GM18951 (cell line): ENCODE measurements around the gene PAK3.

Source experiments
- POLR2A ChIP-seq: IDR thresholded peaks from 4 replicates; pipeline ENCODE4 v1.6.1; 2011; ENCODE audit warnings: mild to moderate bottlenecking; ENCODE audit not compliant: insufficient read length, insufficient read depth; ENCODE audit errors: extremely low read depth
- in situ Hi-C: fragments of 300-500 bp; cut with MboI; formaldehyde crosslinking; loops from one replicate; pipeline ENCODE4 v1.12.0; 2022; ENCODE audit warnings: low sequenced_read_pairs, mixed read lengths, inconsistent platforms; ENCODE audit not compliant: unreplicated experiment

The PAK3 gene

GRCh38 chrX:111095974-111096895 lies at the start of gene PAK3:
Gene PAK3 (plus strand): TSS chrX:111096191. CDS start chrX:111123104, 26,913 bp downstream.
- in situ Hi-C loops: no loop called here
- no peak for TF ChIP-seq POLR2A

GRCh38 chrX:111047575-111047974 lies 48.4 kb upstream of the PAK3 start:
- no peak for TF ChIP-seq POLR2A
- in situ Hi-C loops: no loop called here

GRCh38 chrX:111052478-111052877 lies 43.5 kb upstream of the PAK3 start:
- in situ Hi-C loops: no loop called here

DNA sequence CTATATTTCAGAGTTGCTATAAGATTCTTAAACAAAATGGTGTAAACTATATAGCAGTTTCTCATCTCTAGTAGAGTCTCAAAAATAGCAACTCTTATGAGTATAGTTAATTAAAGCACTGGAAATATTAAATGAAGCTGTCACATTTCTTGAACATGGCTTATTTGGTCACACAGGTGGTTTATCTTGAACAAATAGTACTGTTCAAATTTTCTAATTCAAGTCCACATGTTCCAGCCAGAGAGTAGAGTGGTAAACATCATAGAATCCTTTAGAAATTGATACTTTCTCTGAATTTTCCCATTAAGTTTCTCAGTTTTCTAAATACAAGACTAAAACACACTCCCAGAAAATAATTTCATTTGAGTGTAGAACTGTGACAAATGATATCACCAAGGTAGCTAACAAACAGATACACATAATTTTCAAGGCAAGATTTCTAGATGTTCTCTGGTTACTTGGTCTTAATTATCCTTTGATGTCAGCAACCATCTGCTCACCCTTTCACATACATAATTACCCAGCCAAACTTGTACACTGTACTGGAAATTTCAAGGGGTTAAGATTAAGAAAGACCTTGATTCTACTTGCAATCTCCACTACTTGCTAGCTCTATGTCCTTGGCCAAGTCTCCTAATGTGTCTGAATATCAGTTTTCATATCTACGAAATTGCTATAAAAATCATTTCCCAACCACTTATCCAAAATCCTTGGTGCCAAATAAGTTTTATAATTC lies 24.3 kb upstream of the PAK3 start:
- TF ChIP-seq POLR2A: no peak
- in situ Hi-C loops: no loop called here

More at GRCh38 chrX:111052478-111052877, 43.5 kb upstream of the PAK3 start:
- TF ChIP-seq POLR2A: no peak

DNA sequence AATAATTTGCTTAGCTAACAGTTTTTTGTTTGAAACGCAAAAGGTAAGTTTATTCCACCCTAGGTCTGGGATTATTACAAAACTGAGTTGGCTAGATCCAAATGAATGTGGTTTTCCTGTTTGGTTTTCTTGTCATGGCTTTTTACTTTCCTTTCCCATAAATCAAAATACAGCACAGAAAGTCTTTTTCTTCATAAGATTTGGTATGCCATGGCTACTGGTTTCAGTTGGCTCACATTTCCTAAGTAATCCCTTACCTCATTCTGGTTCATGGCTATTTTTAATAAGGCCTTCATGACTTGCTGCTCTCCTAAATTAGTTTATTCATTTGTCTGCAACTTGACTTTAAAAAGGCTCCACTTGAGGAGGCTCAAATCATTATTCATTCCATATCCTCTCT lies 12.9 kb upstream of the PAK3 start:
- in situ Hi-C loops: no loop called here
- no peak for TF ChIP-seq POLR2A

- in situ Hi-C loops: no loop called here
Measured at GRCh38 chrX:111086591-111087006, 9.4 kb upstream of the PAK3 start.

DNA sequence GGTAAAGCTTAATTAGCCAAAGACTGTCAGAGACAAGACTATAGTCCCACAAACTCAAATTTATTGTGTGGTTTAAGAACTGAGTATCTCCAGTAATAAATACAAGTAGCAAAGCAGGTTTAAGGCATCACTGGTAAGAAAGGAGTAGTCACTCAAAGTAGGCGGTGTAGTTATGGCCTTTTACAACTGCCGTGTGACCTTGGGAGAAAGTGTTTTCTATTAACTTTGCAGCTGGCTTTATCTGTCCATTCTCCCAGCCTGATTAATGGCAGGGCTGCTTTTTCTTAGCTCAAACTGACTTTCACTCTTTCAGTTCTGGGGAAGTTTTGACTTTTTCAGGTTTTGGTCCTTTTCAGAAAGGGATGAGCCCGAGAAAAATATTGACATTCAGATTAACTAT lies 7.4 kb upstream of the PAK3 start:
- in situ Hi-C loops: no loop called here
- no peak for TF ChIP-seq POLR2A

More at GRCh38 chrX:111086591-111087006, 9.4 kb upstream of the PAK3 start:
- no peak for TF ChIP-seq POLR2A

GRCh38 chrX:111090458-111090857 lies 5.5 kb upstream of the PAK3 start:
- in situ Hi-C loops: no loop called here
- no peak for TF ChIP-seq POLR2A

- in situ Hi-C loops: no loop called here
- no peak for TF ChIP-seq POLR2A
Measured at GRCh38 chrX:111098874-111099273, 2.9 kb downstream of the PAK3 start.

- in situ Hi-C loops: no loop called here
Measured at GRCh38 chrX:111100191-111100590, 4.2 kb downstream of the PAK3 start.

DNA sequence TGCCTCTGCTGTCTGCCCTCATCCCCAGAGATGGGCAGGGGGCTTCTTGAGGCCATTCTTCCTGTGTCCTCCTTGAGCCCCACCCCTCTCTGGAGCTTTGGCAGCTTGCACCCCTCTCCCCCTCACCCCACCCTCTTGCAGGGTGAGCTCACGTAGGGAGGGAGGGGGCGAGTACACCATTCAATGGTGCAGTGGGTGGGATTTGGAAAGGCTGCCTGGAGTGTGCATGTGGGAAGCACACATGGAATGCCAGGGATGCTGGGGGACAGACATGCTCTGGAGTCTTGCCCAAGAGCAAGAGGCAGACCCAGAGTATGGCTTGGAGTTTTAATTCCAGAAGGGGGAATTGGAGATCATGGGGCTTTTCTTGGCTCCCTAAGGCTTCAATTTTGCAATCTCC lies 5.6 kb downstream of the PAK3 start:
- in situ Hi-C loops: no loop called here
- no peak for TF ChIP-seq POLR2A

More at GRCh38 chrX:111100191-111100590, 4.2 kb downstream of the PAK3 start:
- TF ChIP-seq POLR2A: no peak

- in situ Hi-C loops: no loop called here
- no peak for TF ChIP-seq POLR2A
Measured at GRCh38 chrX:111102636-111103035, 6.6 kb downstream of the PAK3 start.

DNA sequence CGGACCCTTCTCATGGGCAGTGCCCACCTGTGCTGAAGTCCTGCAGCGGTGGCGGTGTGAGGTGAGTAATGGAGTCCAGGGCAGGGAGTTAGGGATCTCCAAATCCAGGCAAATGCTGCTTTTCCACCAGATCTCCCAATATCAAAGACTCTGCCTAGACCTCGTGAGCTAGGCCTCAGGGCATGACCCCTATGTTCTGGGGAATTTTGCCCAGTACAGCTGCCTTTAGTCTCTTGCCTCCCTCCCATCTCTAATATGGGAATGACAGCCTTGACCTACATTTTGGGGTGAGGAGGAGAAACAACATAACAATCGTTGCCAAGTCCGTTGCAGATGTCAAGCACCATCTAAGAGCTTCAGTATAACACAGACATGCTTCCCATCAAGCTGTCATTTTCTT lies 7.3 kb downstream of the PAK3 start:
- in situ Hi-C loops: no loop called here
- TF ChIP-seq POLR2A: no peak
